GM18519 (cell line): ENCODE data around the gene ASF1B.

Experiments used
- ATAC-seq: cut with Tn5 transposase; IDR thresholded peaks from one replicate; pipeline ENCODE4 v1.9.1; 2021; ENCODE audit warnings: mild to moderate bottlenecking, moderate library complexity; ENCODE audit not compliant: unreplicated experiment, low FRiP score

Gene ASF1B

GRCh38 chr19:14139944-14140343 is 3.6 kb upstream of the ASF1B start:
- ATAC-seq = no peak

- no peak for ATAC-seq
These were observed 2.3 kb upstream of the ASF1B start for GRCh38 chr19:14138576-14139265.

GRCh38 chr19:14135985-14136508 is 342 bp downstream of the ASF1B start:
- ATAC-seq = no peak

GRCh38 chr19:14135355-14135754 is 1.0 kb downstream of the ASF1B start:
- ATAC-seq = no peak

GRCh38 chr19:14127929-14128509 is 8.4 kb downstream of the ASF1B start:
- ATAC-seq = no peak

GRCh38 chr19:14127176-14127575 is 9.2 kb downstream of the ASF1B start:
- ATAC-seq = no peak

GRCh38 chr19:14122924-14123323 is 13.5 kb downstream of the ASF1B start:
- no peak for ATAC-seq

- no peak for ATAC-seq
These were observed 15.9 kb downstream of the ASF1B start for GRCh38 chr19:14120497-14120780.

- no peak for ATAC-seq
These were observed 16.5 kb downstream of the ASF1B start for GRCh38 chr19:14119644-14120496.

GRCh38 chr19:14119146-14119545 is 17.2 kb downstream of the ASF1B start:
- ATAC-seq = no peak

GRCh38 chr19:14118165-14119051 is 18.0 kb downstream of the ASF1B start:
- peak; percentile 25 for ATAC-seq

GRCh38 chr19:14117668-14118164 is 18.7 kb downstream of the ASF1B start, which contains the start of gene PRKACA:
PRKACA (minus strand) TSS chr19:14117762; CDS start chr19:14117547, 215 bp downstream.
- ATAC-seq = peak; percentile 78

GRCh38 chr19:14116918-14117578 is 19.3 kb downstream of the ASF1B start:
- no peak for ATAC-seq

GRCh38 chr19:14116525-14116917 is 19.9 kb downstream of the ASF1B start:
- no peak for ATAC-seq

GRCh38 chr19:14115756-14116155 is 20.6 kb downstream of the ASF1B start:
- ATAC-seq = no peak

- ATAC-seq = no peak
These were observed 21.5 kb downstream of the ASF1B start for GRCh38 chr19:14114854-14115253.

GRCh38 chr19:14114439-14114838 is 21.9 kb downstream of the ASF1B start:
- no peak for ATAC-seq

- ATAC-seq = no peak
These were observed 22.5 kb downstream of the ASF1B start for GRCh38 chr19:14113762-14114414.

- ATAC-seq = no peak
These were observed 23.5 kb downstream of the ASF1B start for GRCh38 chr19:14112809-14113385.
